Right kidney (tissue), 1 donor: ENCODE results near the gene PHACTR2.

Source experiments
- DNase-seq: peaks from one replicate; pipeline ENCODE4 v3.0.0-alpha.2; 2016

Gene PHACTR2

GRCh38 chr6:143674483-143675381 is 3.0 kb upstream of the PHACTR2 start:
- no peak for DNase-seq

GRCh38 chr6:143675382-143675900 is 2.3 kb upstream of the PHACTR2 start:
- DNase-seq: no peak

- DNase-seq: no peak
These were observed 1.8 kb upstream of the PHACTR2 start for GRCh38 chr6:143675946-143676345.

GRCh38 chr6:143676437-143677045 is 1.2 kb upstream of the PHACTR2 start:
- no peak for DNase-seq

- no peak for DNase-seq
These were observed 231 bp upstream of the PHACTR2 start for GRCh38 chr6:143677577-143677890.

GRCh38 chr6:143679041-143679440 is 1.3 kb downstream of the PHACTR2 start:
- DNase-seq: no peak

GRCh38 chr6:143680141-143680540 is 2.4 kb downstream of the PHACTR2 start:
- no peak for DNase-seq

GRCh38 chr6:143682805-143683204 is 5.0 kb downstream of the PHACTR2 start:
- DNase-seq: no peak

GRCh38 chr6:143684486-143684885 is 6.7 kb downstream of the PHACTR2 start:
- DNase-seq: no peak

- no peak for DNase-seq
These were observed 7.9 kb downstream of the PHACTR2 start for GRCh38 chr6:143685653-143686052.

- DNase-seq: no peak
These were observed 9.8 kb downstream of the PHACTR2 start for GRCh38 chr6:143687591-143687990.

GRCh38 chr6:143688681-143689080 is 10.9 kb downstream of the PHACTR2 start:
- no peak for DNase-seq

GRCh38 chr6:143689852-143690251 is 12.1 kb downstream of the PHACTR2 start:
- DNase-seq: no peak

- no peak for DNase-seq
These were observed 13.4 kb downstream of the PHACTR2 start for GRCh38 chr6:143691155-143691554.

GRCh38 chr6:143691900-143692636 is 14.3 kb downstream of the PHACTR2 start:
- DNase-seq: no peak

- no peak for DNase-seq
These were observed 14.9 kb downstream of the PHACTR2 start for GRCh38 chr6:143692696-143693095.

GRCh38 chr6:143694013-143694412 is 16.2 kb downstream of the PHACTR2 start:
- DNase-seq: no peak

GRCh38 chr6:143694560-143694959 is 16.8 kb downstream of the PHACTR2 start:
- no peak for DNase-seq

- DNase-seq: no peak
These were observed 17.6 kb downstream of the PHACTR2 start for GRCh38 chr6:143695130-143695968.

GRCh38 chr6:143695969-143696663 is 18.4 kb downstream of the PHACTR2 start:
- DNase-seq: no peak

- DNase-seq: no peak
These were observed 18.9 kb downstream of the PHACTR2 start for GRCh38 chr6:143696664-143697000.
